IMR-90 (cell line): ENCODE results near the gene C18orf32. TPM values are rescaled to one million over a fixed set of nuclear protein-coding genes. Genes with fewer than 3 reads are reported as not detected.

ENCODE experiments used
- ATAC-seq: fragments of 200-7000 bp; cut with Tn5 transposase; 2 replicates; pipeline ENCODE4 v1.9.1; 2020; ENCODE audit warnings: low read depth, mild to moderate bottlenecking, moderate library complexity
- BruUV-seq: library from RNA; stranded (reverse); fragments of 400-500 nt; replicated peaks from 2 replicates; lab custom pipeline; 2021; lab: Mats Ljungman, UMichigan
- CTCF ChIA-PET: fragments of 300-600 bp; formaldehyde crosslinking; extraction: SDS; loops from one replicate; lab custom pipeline; 2021; ENCODE audit warnings: antibody characterized with exemption; lab: Yijun Ruan, JAX
- POLR2A ChIA-PET: fragments of 300-600 bp; sonication (Branson Sonifier 250); formaldehyde crosslinking; loops from one replicate; lab custom pipeline; 2022; ENCODE audit warnings: antibody characterized with exemption; ENCODE audit not compliant: unreplicated experiment; lab: Charles Lee
- DNase-seq: peaks from one replicate; pipeline ENCODE4 v3.0.0; 2013
- H2AFZ ChIP-seq: replicated peaks from 2 replicates; pipeline ENCODE3; 2013; ENCODE audit warnings: low read length, mild to moderate bottlenecking; ENCODE audit not compliant: poor library complexity
- H2AK5ac ChIP-seq: 2 replicates; pipeline ENCODE4 v1.6.1; 2013; ENCODE audit warnings: low read depth, low read length, inconsistent platforms
- H2AK9ac ChIP-seq: replicated peaks from 2 replicates; pipeline ENCODE3; 2013; ENCODE audit warnings: mild to moderate bottlenecking, low read depth, low read length, moderate library complexity; ENCODE audit not compliant: poor library complexity
- H2BK120ac ChIP-seq: 2 replicates; pipeline ENCODE4 v1.6.1; 2013; ENCODE audit warnings: low read depth, low read length, inconsistent platforms
- H2BK15ac ChIP-seq: 3 replicates; pipeline ENCODE4 v1.6.1; 2013; ENCODE audit warnings: low read depth, low read length, inconsistent platforms
- H2BK20ac ChIP-seq: 2 replicates; pipeline ENCODE4 v1.6.1; 2013; ENCODE audit warnings: low read depth, mild to moderate bottlenecking, inconsistent platforms, low read length, moderate library complexity
- H2BK5ac ChIP-seq: 2 replicates; pipeline ENCODE4 v1.6.1; 2013; ENCODE audit warnings: mild to moderate bottlenecking, low read depth, low read length, inconsistent platforms; ENCODE audit not compliant: poor library complexity, severe bottlenecking
- H3K14ac ChIP-seq: replicated peaks from 2 replicates; pipeline ENCODE4 v1.6.1; 2013; ENCODE audit warnings: low read depth, low read length, inconsistent platforms
- H3K18ac ChIP-seq: 2 replicates; pipeline ENCODE4 v1.6.1; 2013; ENCODE audit warnings: low read depth, low read length, control low read depth
- H3K23ac ChIP-seq: 2 replicates; pipeline ENCODE4 v1.6.1; 2013; ENCODE audit warnings: low read depth, low read length, inconsistent platforms
- H3K27ac ChIP-seq: 2 replicates; pipeline ENCODE4 v1.5.1; 2013; ENCODE audit warnings: mild to moderate bottlenecking, control low read depth, low read length; ENCODE audit not compliant: insufficient read depth
- H3K27me3 ChIP-seq: 2 replicates; pipeline ENCODE4 v1.6.1; 2013; ENCODE audit warnings: low read length; ENCODE audit not compliant: control insufficient read depth, insufficient read depth
- H3K36me3 ChIP-seq: 2 replicates; pipeline ENCODE4 v1.6.1; 2013; ENCODE audit warnings: low read length, mixed read lengths; ENCODE audit not compliant: control insufficient read depth, insufficient read depth
- H3K4ac ChIP-seq: 2 replicates; pipeline ENCODE4 v1.6.1; 2013; ENCODE audit warnings: low read depth, low read length, inconsistent platforms
- H3K4me1 ChIP-seq: 2 replicates; pipeline ENCODE4 v1.6.1; 2013; ENCODE audit warnings: low read length, mixed read lengths; ENCODE audit not compliant: control insufficient read depth, insufficient read depth
- H3K4me2 ChIP-seq: 2 replicates; pipeline ENCODE4 v1.6.1; 2013; ENCODE audit warnings: low read depth, mild to moderate bottlenecking, control low read depth, low read length, moderate library complexity
- H3K4me3 ChIP-seq: 2 replicates; pipeline ENCODE4 v1.5.1; 2013; ENCODE audit warnings: low read depth, mild to moderate bottlenecking, control low read depth, low read length, moderate library complexity; ENCODE audit not compliant: insufficient read depth
- H3K56ac ChIP-seq: 2 replicates; pipeline ENCODE4 v1.6.1; 2013; ENCODE audit warnings: low read length, inconsistent platforms; ENCODE audit not compliant: insufficient read depth; ENCODE audit errors: extremely low read depth
- H3K79me1 ChIP-seq, 2 experiments: 2 replicates each; pipeline ENCODE4 v1.6.1; 2013; ENCODE audit warnings: low read length in 2 of 2, inconsistent platforms in 1 of 2, low read depth in 1 of 2
- H3K9ac ChIP-seq: 2 replicates; pipeline ENCODE4 v1.6.1; 2013; ENCODE audit warnings: low read depth, low read length, control low read depth
- H3K9me1 ChIP-seq: 2 replicates; pipeline ENCODE4 v1.6.1; 2013; ENCODE audit warnings: low read length, inconsistent platforms; ENCODE audit not compliant: insufficient read depth
- H3K9me3 ChIP-seq: 2 replicates; pipeline ENCODE4 v1.6.1; 2013; ENCODE audit warnings: low read length; ENCODE audit not compliant: control insufficient read depth, insufficient read depth
- H4K20me1 ChIP-seq: 2 replicates; pipeline ENCODE4 v1.6.1; 2013; ENCODE audit warnings: low read length, inconsistent platforms; ENCODE audit not compliant: insufficient read depth
- H4K5ac ChIP-seq: 2 replicates; pipeline ENCODE4 v1.6.1; 2013; ENCODE audit warnings: mild to moderate bottlenecking, low read depth, low read length, control low read depth
- H4K8ac ChIP-seq, 2 experiments: 2 replicates each; pipeline ENCODE4 v1.6.1; 2013; ENCODE audit warnings: low read depth in 2 of 2, low read length in 2 of 2, control low read depth in 1 of 2, inconsistent platforms in 1 of 2
- H4K91ac ChIP-seq: 2 replicates; pipeline ENCODE4 v1.6.1; 2013; ENCODE audit warnings: low read depth, low read length, inconsistent platforms; ENCODE audit not compliant: insufficient read depth
- BHLHE40 ChIP-seq: fragments of 150-350 bp; IDR thresholded peaks from 2 replicates; pipeline ENCODE4 v1.6.1; 2016; ENCODE audit warnings: mild to moderate bottlenecking, low read depth, low read length
- CHD1 ChIP-seq: IDR thresholded peaks from 2 replicates; pipeline ENCODE4 v1.6.1; 2012; ENCODE audit warnings: low read depth, low read length, improper control_type of control experiment
- CTCF ChIP-seq: conservative IDR thresholded peaks from 2 replicates; pipeline ENCODE4 v1.5.1; 2012; ENCODE audit warnings: mild to moderate bottlenecking, low read depth, low read length, improper control_type of control experiment
- ELK1 ChIP-seq: fragments of 150-350 bp; IDR thresholded peaks from 2 replicates; pipeline ENCODE4 v1.6.1; 2016; ENCODE audit warnings: low read depth, mild to moderate bottlenecking, low read length, moderate library complexity, borderline replicate concordance
- MAFK ChIP-seq: IDR thresholded peaks from 2 replicates; pipeline ENCODE4 v1.6.1; 2012; ENCODE audit warnings: low read depth, low read length, improper control_type of control experiment
- MAZ ChIP-seq: IDR thresholded peaks from 2 replicates; pipeline ENCODE4 v1.6.1; 2012; ENCODE audit warnings: low read depth, mild to moderate bottlenecking, low read length, improper control_type of control experiment, moderate library complexity, borderline replicate concordance
- MXI1 ChIP-seq: IDR thresholded peaks from 2 replicates; pipeline ENCODE4 v1.6.1; 2012; ENCODE audit warnings: low read depth, mild to moderate bottlenecking, low read length, moderate library complexity, borderline replicate concordance
- NFE2L2 ChIP-seq: fragments of 150-350 bp; IDR thresholded peaks from 2 replicates; pipeline ENCODE4 v1.6.1; 2016; ENCODE audit warnings: low read depth, mild to moderate bottlenecking, low read length
- POLR2A ChIP-seq: IDR thresholded peaks from 2 replicates; pipeline ENCODE4 v1.6.1; 2012; ENCODE audit warnings: mild to moderate bottlenecking, low read depth, low read length
- RAD21 ChIP-seq: IDR thresholded peaks from 2 replicates; pipeline ENCODE4 v1.6.1; 2012; ENCODE audit warnings: low read length, improper control_type of control experiment
- RCOR1 ChIP-seq: IDR thresholded peaks from 2 replicates; pipeline ENCODE4 v1.6.1; 2012; ENCODE audit warnings: mild to moderate bottlenecking, low read length, improper control_type of control experiment; ENCODE audit not compliant: insufficient replicate concordance
- RFX5 ChIP-seq: IDR thresholded peaks from 2 replicates; pipeline ENCODE4 v1.8.0; 2012; ENCODE audit warnings: low read depth, mild to moderate bottlenecking, low read length, moderate library complexity
- SMC3 ChIP-seq: fragments of 150-350 bp; IDR thresholded peaks from 2 replicates; pipeline ENCODE4 v1.6.1; 2016; ENCODE audit warnings: low read depth, mild to moderate bottlenecking, antibody characterized with exemption, low read length, moderate library complexity
- USF2 ChIP-seq: fragments of 150-350 bp; IDR thresholded peaks from 2 replicates; pipeline ENCODE4 v1.6.1; 2017; ENCODE audit warnings: mild to moderate bottlenecking, antibody characterized with exemption, low read length, low read depth
- WGBS, 2 experiments: methylation state at CpG; one replicate each; pipeline versions ENCODE4 v1.1.5 to v1.1.7; 2013; ENCODE audit warnings: missing lambda C conversion rate in 2 of 2; ENCODE audit not compliant: insufficient read length in 1 of 2; ENCODE audit errors: extremely low coverage in 2 of 2; 5-methylcytosine and 5-hydroxymethylcytosine counted together
- dilution Hi-C: fragments of 300-500 bp; cut with HindIII; formaldehyde crosslinking; loops from one replicate; pipeline ENCODE4 v1.14.3; 2018; ENCODE audit warnings: low sequenced_read_pairs; ENCODE audit not compliant: unreplicated experiment
- in situ Hi-C: fragments of 300-500 bp; cut with MboI; formaldehyde crosslinking; loops from 3 replicates; pipeline ENCODE4 v1.14.3; 2019; ENCODE audit warnings: low sequenced_read_pairs, inconsistent platforms, mixed read lengths
- intact Hi-C: fragments of 100-400 bp; cut with micrococcal nuclease; formaldehyde crosslinking; loops from 2 replicates; pipeline ENCODE4 v1.10.0; 2022
- polyA plus RNA-seq, 3 experiments: library from polyadenylated mRNA; depleted of rRNA; stranded (reverse); fragments of >200 nt; gene quantifications; 2 replicates each; pipeline ENCODE4 v1.2.3, GENCODE V29; 2012; ENCODE audit warnings: low replicate concordance in 1 of 3
- total RNA-seq: library from RNA; depleted of rRNA; stranded (reverse); fragments of >200 nt; gene quantifications from 2 replicates; pipeline ENCODE4 v1.2.3, GENCODE V29; 2012

Gene C18orf32
- total and polyA plus RNA-seq, 2 of the 4 experiments (the other 2 are of a cell fraction): 3.6 to 21.4 TPM

- no peak overlapping the region for H3K4ac ChIP-seq
- no peak overlapping the region for H2BK5ac ChIP-seq
- H3K4me1 ChIP-seq: peaks cover 2% of the 10 kb centered on the region; the same call in 1 of the 2 replicates
- dilution Hi-C loops: no loop called here
- H3K56ac ChIP-seq: no peak overlapping the region
- no peaks in the 10 kb centered on the region for H3K27me3 ChIP-seq
- no peaks in the 10 kb centered on the region for H3K9me3 ChIP-seq
- no peak overlapping the region for H2BK15ac ChIP-seq
- peaks cover 16% of the 10 kb centered on the region for H3K36me3 ChIP-seq
- TF ChIP-seq RCOR1: no peak
- TF ChIP-seq RFX5: no peak
- no peak for TF ChIP-seq CHD1
- no peak for TF ChIP-seq SMC3
- no peak for TF ChIP-seq CTCF
- no peak for TF ChIP-seq POLR2A
- TF ChIP-seq MAFK: no peak
- TF ChIP-seq RAD21: no peak
- TF ChIP-seq BHLHE40: no peak
- no peak for TF ChIP-seq ELK1
- TF ChIP-seq NFE2L2: no peak
- no peak for TF ChIP-seq USF2
- no peak for TF ChIP-seq MXI1
- TF ChIP-seq MAZ: no peak
- H2AK9ac ChIP-seq: no peak overlapping the region
- H3K4me3 ChIP-seq: no peak overlapping the region
- no TSS peak for BruUV-seq
- H2AFZ ChIP-seq: no peak overlapping the region
- intact Hi-C loops: no loop called here
- H4K8ac ChIP-seq: no peak overlapping the region
- DNase-seq (no peak), ATAC-seq (no peak)
- no peak overlapping the region for H3K4me2 ChIP-seq
- no peak overlapping the region for H2AK5ac ChIP-seq
- ChIA-PET POLR2A (no interaction called here), CTCF (no interaction called here)
- no peak overlapping the region for H3K23ac ChIP-seq
- no peak overlapping the region for H2BK20ac ChIP-seq
- no peak overlapping the region for H4K91ac ChIP-seq
- H4K20me1 ChIP-seq: peaks cover 4% of the 10 kb centered on the region; the same call in 1 of the 2 replicates
- in situ Hi-C loops: no loop called here
- H3K18ac ChIP-seq: no peak overlapping the region
- no peak overlapping the region for H4K5ac ChIP-seq
- H3K9me1 ChIP-seq: peaks cover 6% of the 10 kb centered on the region; the same call in 1 of the 2 replicates
- no peak overlapping the region for H3K27ac ChIP-seq
- no CpG with 5 or more reads among the region's 3 CpGs for WGBS, 2 experiments
- H3K9ac ChIP-seq: no peak overlapping the region
- peaks cover 8 to 35% of the 10 kb centered on the region in 2 experiments; a peak in 3 of 4 replicates for H3K79me1 ChIP-seq
- H2BK120ac ChIP-seq: no peak overlapping the region
- H3K14ac ChIP-seq: no peak overlapping the region
Observed at GRCh38 chr18:49481907-49482306, 5.1 kb downstream of the C18orf32 start.
